ENCODE results near the gene FAM43B.

GRCh38 chr1:20569523-20570098 is 17.2 kb downstream of the FAM43B start:
- TF ChIP-seq CTCF (IDR thresholded peaks at IDR 0.05) (no peak), ZFX (IDR thresholded peaks at IDR 0.05; ENCODE audit: borderline replicate concordance) (no peak)

Data from 22Rv1 (cell line).